HG03571 (cell line): Measurements from ENCODE around the gene CASKIN1.

Experiments
- ATAC-seq: cut with Tn5 transposase; IDR thresholded peaks from one replicate; pipeline ENCODE4 v1.9.1; 2021; ENCODE audit not compliant: unreplicated experiment

CASKIN1 gene

GRCh38 chr16:2159175-2159838 is 37.1 kb downstream of the CASKIN1 start:
- no peak for ATAC-seq

GRCh38 chr16:2158262-2158638 is 38.2 kb downstream of the CASKIN1 start:
- ATAC-seq: no peak

DNA sequence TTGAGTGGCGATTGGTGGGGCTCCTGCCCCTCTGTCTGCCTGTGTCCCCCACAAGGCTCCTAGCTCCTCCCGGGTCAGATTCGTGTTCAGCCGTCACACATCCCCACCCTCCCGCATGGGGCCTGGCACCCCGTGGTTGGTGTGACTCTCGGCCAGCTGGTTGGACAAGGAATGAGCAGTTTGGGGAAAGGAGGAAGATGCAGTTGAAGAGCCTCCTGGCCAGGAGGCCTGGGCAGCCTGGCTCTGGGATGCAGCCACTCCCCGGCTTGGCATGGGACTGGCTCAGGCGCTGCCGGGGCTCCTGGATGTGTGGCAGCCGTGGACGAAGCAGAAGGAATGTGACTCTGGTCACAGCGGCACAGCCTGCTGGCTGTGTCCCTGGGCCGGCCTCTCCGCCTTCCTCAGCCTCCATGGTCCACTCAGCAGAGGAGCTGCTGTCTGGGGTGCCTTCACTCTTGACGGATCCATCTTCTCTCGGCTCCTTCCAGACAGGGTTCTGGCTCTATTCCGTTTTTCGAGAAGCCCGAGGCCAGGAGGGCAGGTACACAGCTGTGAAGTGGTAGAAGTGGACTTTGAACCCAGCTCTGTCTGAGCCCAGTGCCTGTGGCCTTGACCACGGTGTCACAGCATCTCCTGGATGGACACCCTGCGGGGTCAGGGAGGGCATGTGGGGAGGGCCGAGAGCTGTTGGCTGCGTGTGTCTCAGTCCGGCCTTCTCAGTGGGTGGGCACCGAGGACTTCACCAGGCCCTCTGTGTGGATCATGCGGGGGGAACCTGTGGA is 38.7 kb downstream of the CASKIN1 start:
- ATAC-seq: no peak

DNA sequence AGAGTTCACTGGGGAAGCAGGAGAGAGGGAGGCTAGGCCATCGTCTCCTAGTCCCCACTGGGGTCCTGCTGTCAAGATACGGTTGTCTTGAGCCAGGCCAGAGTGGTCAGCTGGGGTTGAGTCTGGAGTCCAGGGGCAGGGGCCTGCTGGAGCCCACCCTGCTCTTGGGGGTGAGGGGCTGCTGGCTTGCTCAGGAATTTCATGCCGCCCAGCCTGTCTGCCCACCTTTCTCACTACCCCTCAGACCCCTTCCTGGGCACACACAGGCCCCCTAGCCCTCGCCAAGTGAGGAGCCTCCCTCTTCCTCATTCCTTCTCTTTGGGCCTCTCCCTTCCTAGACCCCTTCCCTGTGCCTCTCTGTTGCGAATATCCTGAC is 39.6 kb downstream of the CASKIN1 start:
- no peak for ATAC-seq

DNA sequence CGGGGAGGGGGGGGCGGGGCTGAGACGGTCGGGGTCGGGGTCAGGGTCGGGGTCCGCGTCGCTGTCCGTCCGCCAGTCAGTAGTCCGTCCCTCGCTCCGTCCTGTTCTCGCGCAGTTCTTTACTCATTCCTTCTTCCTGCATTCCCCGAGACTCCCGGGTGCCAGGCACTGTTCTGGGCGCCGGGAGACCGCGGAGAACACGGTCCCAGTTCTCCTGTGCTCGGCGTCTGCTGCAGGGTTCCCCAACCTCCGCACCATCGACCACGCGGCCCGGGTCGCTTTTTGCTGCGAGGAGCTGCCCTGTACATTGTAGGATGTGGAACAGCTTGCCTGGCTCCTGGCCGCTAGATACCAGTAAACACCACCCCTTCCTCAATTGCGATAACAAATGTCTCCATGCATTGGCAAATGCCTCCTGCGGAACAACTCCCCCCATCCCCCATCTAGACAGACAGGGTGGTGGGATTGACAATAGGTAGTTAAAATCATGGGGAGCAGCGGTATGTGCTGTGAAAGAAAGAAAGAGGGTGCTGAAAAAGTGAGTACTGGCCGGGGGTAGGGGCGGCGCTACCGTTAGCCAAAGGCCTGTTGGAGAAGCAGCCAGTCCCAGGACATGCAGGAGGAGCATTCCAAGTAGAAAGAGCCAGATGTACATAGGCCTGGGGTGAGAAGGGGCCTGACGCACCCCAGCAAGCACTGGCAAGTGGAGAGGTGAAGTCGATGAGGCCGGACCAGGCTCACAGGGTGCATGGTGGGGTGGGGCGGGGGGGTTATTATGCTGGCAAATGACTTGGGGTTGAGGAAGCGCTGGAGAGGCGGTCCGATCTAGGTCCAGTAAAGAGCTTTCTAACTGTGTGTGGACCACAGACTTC is 40.2 kb downstream of the CASKIN1 start:
- ATAC-seq: no peak

DNA sequence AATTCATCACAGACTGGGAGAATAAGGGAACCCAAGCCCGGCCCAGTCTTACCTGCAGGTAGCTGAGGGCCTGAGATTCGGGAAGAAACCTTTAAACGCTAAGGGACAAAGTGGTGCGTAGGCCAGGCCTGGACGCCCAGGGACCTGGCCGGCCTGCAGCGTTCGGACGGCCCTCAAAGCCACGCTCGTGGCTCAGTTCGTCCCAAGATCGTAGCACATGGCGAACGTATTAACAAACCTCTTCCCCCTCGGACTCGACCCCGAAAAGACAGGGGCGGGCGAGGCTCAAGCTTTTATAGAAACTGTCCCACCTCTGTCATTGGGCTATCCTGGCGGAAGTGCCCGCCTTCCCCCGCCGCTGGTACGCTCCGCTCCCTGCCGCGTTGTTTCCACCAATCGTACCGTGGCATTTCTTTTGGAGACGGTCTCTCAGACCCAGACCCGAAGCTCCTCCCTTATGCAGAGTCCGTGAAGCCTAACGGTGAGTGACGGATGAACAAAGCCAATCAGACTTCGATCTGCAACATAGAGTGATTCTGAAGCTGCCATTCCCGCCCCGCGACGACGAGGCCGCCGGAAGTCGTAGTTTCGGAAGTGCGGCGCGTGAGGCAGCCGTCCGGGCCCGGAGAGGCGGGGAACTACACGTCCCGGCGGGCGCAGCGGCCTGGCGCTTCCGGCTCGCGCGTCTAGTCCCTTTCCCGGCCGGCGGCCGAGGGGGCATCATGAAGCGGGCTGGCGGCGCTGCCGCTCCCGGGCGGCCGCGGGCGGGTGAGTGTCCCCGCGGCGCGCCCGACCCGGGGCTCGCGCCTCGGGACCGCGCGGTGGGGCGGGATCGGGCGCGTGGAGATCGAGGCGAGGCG is 41.1 kb downstream of the CASKIN1 start, which contains the start of gene TRAF7:
TRAF7 (plus strand) TSS at position 692 of the 860 bp plus-strand sequence. CDS start 8,139 bp downstream, outside the sequence.
- ATAC-seq: peak; percentile 80

DNA sequence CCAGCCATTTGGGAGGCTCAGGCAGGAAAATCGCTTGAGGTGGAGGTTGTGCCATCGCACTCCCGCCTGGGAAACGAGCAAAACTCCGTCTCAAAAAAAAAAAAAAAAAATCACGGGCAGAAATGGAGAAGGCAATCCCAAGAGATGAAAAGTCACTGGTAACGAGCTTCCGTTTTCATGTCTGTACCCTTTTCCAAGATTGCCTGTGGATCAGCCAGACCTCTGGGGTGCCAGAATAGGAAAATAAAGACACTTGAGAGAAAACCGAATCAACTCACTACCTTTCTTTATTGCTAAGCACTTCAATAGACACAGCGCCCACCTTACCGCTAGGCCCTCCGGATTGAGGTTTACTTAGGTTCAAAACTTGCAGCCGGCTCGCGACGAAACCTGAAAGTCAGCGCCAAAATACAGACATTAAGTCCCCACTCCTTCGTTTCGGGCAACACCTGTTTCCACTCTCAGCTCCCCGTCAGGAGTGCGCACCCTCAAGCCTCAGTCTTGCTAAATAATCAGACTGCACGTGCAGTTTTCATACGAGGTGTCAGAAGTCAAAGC is 41.8 kb downstream of the CASKIN1 start:
- ATAC-seq: no peak

- no peak for ATAC-seq
Observed at GRCh38 chr16:2152695-2153506, 43.5 kb downstream of the CASKIN1 start.

DNA sequence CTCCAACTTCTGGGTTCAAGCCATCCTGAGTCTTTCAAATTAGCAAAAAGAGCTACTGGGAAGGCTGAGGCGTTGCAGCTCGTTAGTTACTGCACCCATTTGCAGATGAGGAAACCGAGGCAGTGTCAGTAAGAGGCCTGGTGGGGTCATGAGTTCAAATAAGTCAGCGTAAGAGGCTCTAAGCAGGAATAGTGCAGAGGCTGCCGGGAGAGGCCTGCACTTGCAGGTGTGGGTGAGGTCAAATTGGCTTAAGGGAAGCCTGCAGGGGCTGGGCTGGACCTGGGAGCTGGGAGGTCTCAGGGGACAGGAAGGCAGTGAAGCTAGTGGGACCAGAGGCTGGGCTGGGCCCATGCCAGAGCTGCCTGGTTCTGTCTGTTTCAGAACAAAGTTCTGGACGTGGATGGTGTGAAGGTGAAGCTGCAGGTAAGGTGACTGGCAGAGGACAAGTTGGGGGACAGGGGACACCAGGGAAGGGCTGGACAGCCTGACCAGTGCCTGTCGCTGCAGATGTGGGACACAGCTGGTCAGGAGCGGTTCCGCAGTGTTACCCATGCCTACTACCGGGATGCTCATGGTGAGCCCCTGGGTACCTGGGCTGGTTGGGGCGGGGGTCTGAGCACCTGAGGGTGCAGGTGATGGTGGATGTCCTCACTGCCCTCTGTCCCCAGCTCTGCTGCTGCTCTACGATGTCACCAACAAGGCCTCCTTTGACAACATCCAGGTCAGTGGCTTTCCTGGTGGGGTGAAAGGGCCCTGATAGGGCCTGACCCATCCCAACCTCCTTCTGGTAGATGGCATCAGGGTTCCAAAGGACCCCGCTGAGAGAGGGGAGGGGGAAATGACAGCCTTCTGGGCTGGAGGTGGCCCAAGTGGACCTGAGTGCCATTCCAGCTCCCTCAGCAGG is 45.0 kb downstream of the CASKIN1 start:
- ATAC-seq: no peak

DNA sequence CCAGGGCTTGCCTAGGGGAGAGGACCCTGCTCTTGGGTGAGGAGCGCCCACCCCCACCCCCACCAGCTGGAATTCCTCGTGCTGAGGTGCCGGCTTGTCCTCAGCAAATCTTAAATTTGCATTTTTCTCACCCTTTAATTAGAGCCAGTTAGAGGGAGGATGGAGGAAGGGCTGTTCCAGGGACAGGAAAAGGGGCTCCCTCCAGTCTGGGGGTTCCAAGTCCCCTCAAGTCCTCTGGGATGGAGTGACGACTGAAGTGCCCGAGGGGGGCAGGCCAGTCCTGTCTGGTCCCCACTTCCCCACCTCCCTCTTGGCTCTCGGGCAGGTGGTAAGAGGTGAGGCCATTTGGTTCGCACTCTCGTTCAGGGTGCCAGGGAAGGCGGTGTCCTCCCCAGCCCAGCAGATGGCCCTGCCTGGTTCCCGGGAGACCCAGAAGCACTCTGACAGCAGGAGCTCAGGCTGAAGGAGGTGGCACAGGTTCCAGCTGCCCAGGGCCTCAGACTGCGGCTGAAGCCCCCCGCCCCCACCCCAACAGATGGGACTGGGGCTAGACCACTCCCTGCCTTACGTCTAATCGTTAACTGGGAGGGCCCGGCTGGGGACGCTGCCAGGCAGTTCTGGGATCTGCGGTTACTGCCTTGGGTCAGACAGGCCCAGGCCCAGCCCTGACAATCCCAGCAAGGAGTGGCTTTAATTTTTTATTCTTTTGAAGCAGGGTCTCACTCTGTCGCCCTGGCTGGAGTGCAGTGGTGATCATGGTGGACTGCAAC is 45.8 kb downstream of the CASKIN1 start:
- ATAC-seq: no peak

- no peak for ATAC-seq
Observed at GRCh38 chr16:2149630-2150417, 46.6 kb downstream of the CASKIN1 start.

- ATAC-seq: no peak
Observed at GRCh38 chr16:2148714-2149629, 47.4 kb downstream of the CASKIN1 start.

DNA sequence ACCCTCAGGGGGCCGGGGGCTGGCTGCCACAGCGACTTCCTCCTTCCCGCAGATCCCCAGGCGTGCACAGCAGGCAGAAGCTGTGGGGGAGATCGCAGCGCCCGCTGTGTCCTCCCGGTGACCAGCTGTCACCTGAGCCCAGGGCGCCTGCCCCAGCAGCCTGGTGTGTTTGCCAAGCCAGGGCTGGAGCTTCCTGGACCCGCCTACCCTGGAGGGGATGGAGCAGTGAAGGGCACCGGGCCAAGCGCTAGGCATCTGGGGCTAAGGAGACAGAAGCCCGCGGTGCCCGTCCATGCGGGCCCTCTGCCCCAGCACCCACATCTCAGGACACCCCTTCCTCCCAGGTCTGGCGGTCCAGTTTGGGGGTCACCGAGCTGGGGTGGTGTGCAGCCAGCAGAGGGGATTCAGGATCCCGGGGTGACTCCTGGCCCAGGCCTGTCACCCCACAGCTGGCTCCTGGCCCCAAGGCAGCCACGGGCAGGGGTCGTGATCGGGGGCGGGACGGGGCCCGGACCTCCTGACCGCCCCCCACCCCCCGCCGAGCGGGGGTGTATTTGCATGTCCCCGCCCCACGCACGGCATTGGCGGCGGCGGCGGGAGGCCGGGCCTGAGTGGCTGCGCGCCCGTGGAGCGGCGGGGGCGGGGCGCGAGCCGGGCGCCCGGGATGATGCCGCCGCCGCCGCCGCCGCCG is 48.3 kb downstream of the CASKIN1 start, which contains the start of gene RAB26:
RAB26 (plus strand) TSS at position 645 of the 691 bp plus-strand sequence. CDS start 159 bp downstream, outside the sequence.
- no peak for ATAC-seq

DNA sequence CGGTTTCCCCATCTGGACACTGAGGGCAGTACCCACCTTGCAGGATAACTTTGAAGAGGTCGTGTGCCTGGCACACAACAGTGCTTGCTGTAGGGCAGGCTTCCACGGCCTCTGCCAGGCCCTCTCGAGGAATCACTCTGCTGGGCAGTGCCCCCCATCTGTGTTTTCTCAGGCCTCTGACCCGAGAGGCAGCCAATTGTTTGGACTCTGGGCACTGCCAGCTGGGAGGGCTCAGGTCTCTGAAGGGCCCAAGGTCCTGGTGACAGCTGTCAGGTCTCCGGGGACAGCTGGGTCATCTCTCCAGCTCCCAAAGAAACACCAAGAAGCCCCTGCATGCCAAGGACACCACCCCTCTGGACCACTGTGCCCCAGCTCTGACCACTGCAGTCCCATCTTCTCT is 49.0 kb downstream of the CASKIN1 start:
- ATAC-seq: no peak

- no peak for ATAC-seq
Observed at GRCh38 chr16:2145843-2146242, 50.6 kb downstream of the CASKIN1 start.
